IMR-90 (cell line): ENCODE data around the gene FANCD2. TPM values are rescaled to one million over a fixed set of nuclear protein-coding genes. Genes with fewer than 3 reads are reported as not detected.

Experiments used
- ATAC-seq: fragments of 200-7000 bp; cut with Tn5 transposase; 2 replicates; pipeline ENCODE4 v1.9.1; 2020; ENCODE audit warnings: low read depth, mild to moderate bottlenecking, moderate library complexity
- BruUV-seq: library from RNA; stranded (reverse); fragments of 400-500 nt; replicated peaks from 2 replicates; lab custom pipeline; 2021; lab: Mats Ljungman, UMichigan
- CTCF ChIA-PET: fragments of 300-600 bp; formaldehyde crosslinking; extraction: SDS; loops from one replicate; lab custom pipeline; 2021; ENCODE audit warnings: antibody characterized with exemption; lab: Yijun Ruan, JAX
- POLR2A ChIA-PET: fragments of 300-600 bp; sonication (Branson Sonifier 250); formaldehyde crosslinking; loops from one replicate; lab custom pipeline; 2022; ENCODE audit warnings: antibody characterized with exemption; ENCODE audit not compliant: unreplicated experiment; lab: Charles Lee
- DNase-seq: peaks from one replicate; pipeline ENCODE4 v3.0.0; 2013
- H2AFZ ChIP-seq: replicated peaks from 2 replicates; pipeline ENCODE3; 2013; ENCODE audit warnings: low read length, mild to moderate bottlenecking; ENCODE audit not compliant: poor library complexity
- H2AK5ac ChIP-seq: 2 replicates; pipeline ENCODE4 v1.6.1; 2013; ENCODE audit warnings: low read depth, low read length, inconsistent platforms
- H2AK9ac ChIP-seq: replicated peaks from 2 replicates; pipeline ENCODE3; 2013; ENCODE audit warnings: mild to moderate bottlenecking, low read depth, low read length, moderate library complexity; ENCODE audit not compliant: poor library complexity
- H2BK120ac ChIP-seq: 2 replicates; pipeline ENCODE4 v1.6.1; 2013; ENCODE audit warnings: low read depth, low read length, inconsistent platforms
- H2BK15ac ChIP-seq: 3 replicates; pipeline ENCODE4 v1.6.1; 2013; ENCODE audit warnings: low read depth, low read length, inconsistent platforms
- H2BK20ac ChIP-seq: 2 replicates; pipeline ENCODE4 v1.6.1; 2013; ENCODE audit warnings: low read depth, mild to moderate bottlenecking, inconsistent platforms, low read length, moderate library complexity
- H2BK5ac ChIP-seq: 2 replicates; pipeline ENCODE4 v1.6.1; 2013; ENCODE audit warnings: mild to moderate bottlenecking, low read depth, low read length, inconsistent platforms; ENCODE audit not compliant: poor library complexity, severe bottlenecking
- H3K14ac ChIP-seq: replicated peaks from 2 replicates; pipeline ENCODE4 v1.6.1; 2013; ENCODE audit warnings: low read depth, low read length, inconsistent platforms
- H3K18ac ChIP-seq: 2 replicates; pipeline ENCODE4 v1.6.1; 2013; ENCODE audit warnings: low read depth, low read length, control low read depth
- H3K23ac ChIP-seq: 2 replicates; pipeline ENCODE4 v1.6.1; 2013; ENCODE audit warnings: low read depth, low read length, inconsistent platforms
- H3K27ac ChIP-seq: 2 replicates; pipeline ENCODE4 v1.5.1; 2013; ENCODE audit warnings: mild to moderate bottlenecking, control low read depth, low read length; ENCODE audit not compliant: insufficient read depth
- H3K27me3 ChIP-seq: 2 replicates; pipeline ENCODE4 v1.6.1; 2013; ENCODE audit warnings: low read length; ENCODE audit not compliant: control insufficient read depth, insufficient read depth
- H3K36me3 ChIP-seq: 2 replicates; pipeline ENCODE4 v1.6.1; 2013; ENCODE audit warnings: low read length, mixed read lengths; ENCODE audit not compliant: control insufficient read depth, insufficient read depth
- H3K4ac ChIP-seq: 2 replicates; pipeline ENCODE4 v1.6.1; 2013; ENCODE audit warnings: low read depth, low read length, inconsistent platforms
- H3K4me1 ChIP-seq: 2 replicates; pipeline ENCODE4 v1.6.1; 2013; ENCODE audit warnings: low read length, mixed read lengths; ENCODE audit not compliant: control insufficient read depth, insufficient read depth
- H3K4me2 ChIP-seq: 2 replicates; pipeline ENCODE4 v1.6.1; 2013; ENCODE audit warnings: low read depth, mild to moderate bottlenecking, control low read depth, low read length, moderate library complexity
- H3K4me3 ChIP-seq: 2 replicates; pipeline ENCODE4 v1.5.1; 2013; ENCODE audit warnings: low read depth, mild to moderate bottlenecking, control low read depth, low read length, moderate library complexity; ENCODE audit not compliant: insufficient read depth
- H3K56ac ChIP-seq: 2 replicates; pipeline ENCODE4 v1.6.1; 2013; ENCODE audit warnings: low read length, inconsistent platforms; ENCODE audit not compliant: insufficient read depth; ENCODE audit errors: extremely low read depth
- H3K79me1 ChIP-seq, 2 experiments: 2 replicates each; pipeline ENCODE4 v1.6.1; 2013; ENCODE audit warnings: low read length in 2 of 2, inconsistent platforms in 1 of 2, low read depth in 1 of 2
- H3K9ac ChIP-seq: 2 replicates; pipeline ENCODE4 v1.6.1; 2013; ENCODE audit warnings: low read depth, low read length, control low read depth
- H3K9me1 ChIP-seq: 2 replicates; pipeline ENCODE4 v1.6.1; 2013; ENCODE audit warnings: low read length, inconsistent platforms; ENCODE audit not compliant: insufficient read depth
- H3K9me3 ChIP-seq: 2 replicates; pipeline ENCODE4 v1.6.1; 2013; ENCODE audit warnings: low read length; ENCODE audit not compliant: control insufficient read depth, insufficient read depth
- H4K20me1 ChIP-seq: 2 replicates; pipeline ENCODE4 v1.6.1; 2013; ENCODE audit warnings: low read length, inconsistent platforms; ENCODE audit not compliant: insufficient read depth
- H4K5ac ChIP-seq: 2 replicates; pipeline ENCODE4 v1.6.1; 2013; ENCODE audit warnings: mild to moderate bottlenecking, low read depth, low read length, control low read depth
- H4K8ac ChIP-seq, 2 experiments: 2 replicates each; pipeline ENCODE4 v1.6.1; 2013; ENCODE audit warnings: low read depth in 2 of 2, low read length in 2 of 2, control low read depth in 1 of 2, inconsistent platforms in 1 of 2
- H4K91ac ChIP-seq: 2 replicates; pipeline ENCODE4 v1.6.1; 2013; ENCODE audit warnings: low read depth, low read length, inconsistent platforms; ENCODE audit not compliant: insufficient read depth
- MAZ ChIP-seq: IDR thresholded peaks from 2 replicates; pipeline ENCODE4 v1.6.1; 2012; ENCODE audit warnings: low read depth, mild to moderate bottlenecking, low read length, improper control_type of control experiment, moderate library complexity, borderline replicate concordance
- POLR2A ChIP-seq: IDR thresholded peaks from 2 replicates; pipeline ENCODE4 v1.6.1; 2012; ENCODE audit warnings: mild to moderate bottlenecking, low read depth, low read length
- WGBS, 2 experiments: methylation state at CpG; one replicate each; pipeline versions ENCODE4 v1.1.5 to v1.1.7; 2013; ENCODE audit warnings: missing lambda C conversion rate in 2 of 2; ENCODE audit not compliant: insufficient read length in 1 of 2; ENCODE audit errors: extremely low coverage in 2 of 2; 5-methylcytosine and 5-hydroxymethylcytosine counted together
- dilution Hi-C: fragments of 300-500 bp; cut with HindIII; formaldehyde crosslinking; loops from one replicate; pipeline ENCODE4 v1.14.3; 2018; ENCODE audit warnings: low sequenced_read_pairs; ENCODE audit not compliant: unreplicated experiment
- in situ Hi-C: fragments of 300-500 bp; cut with MboI; formaldehyde crosslinking; loops from 3 replicates; pipeline ENCODE4 v1.14.3; 2019; ENCODE audit warnings: low sequenced_read_pairs, inconsistent platforms, mixed read lengths
- intact Hi-C: fragments of 100-400 bp; cut with micrococcal nuclease; formaldehyde crosslinking; loops from 2 replicates; pipeline ENCODE4 v1.10.0; 2022
- polyA plus RNA-seq, 3 experiments: library from polyadenylated mRNA; depleted of rRNA; stranded (reverse); fragments of >200 nt; gene quantifications; 2 replicates each; pipeline ENCODE4 v1.2.3, GENCODE V29; 2012; ENCODE audit warnings: low replicate concordance in 1 of 3
- total RNA-seq: library from RNA; depleted of rRNA; stranded (reverse); fragments of >200 nt; gene quantifications from 2 replicates; pipeline ENCODE4 v1.2.3, GENCODE V29; 2012

FANCD2 gene
- total and polyA plus RNA-seq, 2 of the 4 experiments (the other 2 are of a cell fraction), result 8.9 to 19.7 TPM

DNA sequence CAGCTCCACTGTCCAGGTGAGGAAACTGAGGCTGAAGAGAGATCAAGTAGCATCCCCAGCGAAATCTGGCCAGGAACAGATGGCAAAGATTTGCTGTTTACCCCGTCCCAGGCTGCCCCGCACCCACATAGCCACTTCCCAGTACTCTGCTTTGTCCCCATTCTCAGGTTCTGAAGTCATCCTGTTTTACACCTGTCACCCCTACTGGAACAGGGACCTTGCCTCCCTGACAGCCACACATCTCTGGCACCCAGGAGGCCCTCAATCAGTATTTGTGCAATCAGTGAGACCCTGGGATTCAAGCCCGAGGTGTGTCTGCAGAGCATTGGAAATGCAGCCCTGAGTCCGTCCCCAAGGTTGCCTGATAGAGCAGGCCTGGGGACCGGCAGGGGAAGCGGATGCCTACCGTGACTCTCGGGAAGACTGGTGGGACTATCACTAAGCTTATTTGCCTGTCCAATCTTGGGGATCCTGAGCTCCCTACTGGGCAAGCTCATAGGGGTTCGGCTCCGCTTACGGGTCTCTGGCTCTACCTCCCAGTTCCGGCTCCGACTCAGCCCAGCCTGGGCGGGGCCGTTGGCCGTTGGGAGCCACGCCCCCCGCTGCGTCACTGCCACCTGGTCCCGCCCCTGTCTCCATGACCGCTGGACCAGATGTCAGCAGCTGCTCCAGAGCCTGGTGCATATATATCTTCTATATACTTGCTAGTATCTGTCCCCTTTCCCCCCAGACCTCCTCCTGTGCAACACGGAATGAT, 17.5 kb upstream of the FANCD2 start:
- Histone ChIP-seq H3K9ac (peak overlapping the region; percentile 50), H3K27me3 (no peaks in the 10 kb centered on the region), H3K4me1 (peaks cover 9% of the 10 kb centered on the region), H3K4ac (peak overlapping the region; percentile 33), H3K27ac (peak overlapping the region; percentile 30), H2BK20ac (peak overlapping the region; percentile 42; the same call in 1 of the 2 replicates), H3K4me2 (peak overlapping the region; percentile 93), H4K91ac (0 out of 2 replicates have a peak overlapping the region, but pooled peaks have one; percentile 34), H4K5ac (no peak overlapping the region), H2AK9ac (no peak overlapping the region), H3K9me1 (peaks cover 7% of the 10 kb centered on the region; the same call in 1 of the 2 replicates), H3K4me3 (peak overlapping the region; percentile 59), H2AK5ac (peak overlapping the region; percentile 17; the same call in 1 of the 2 replicates), H3K23ac (0 out of 2 replicates have a peak overlapping the region, but pooled peaks have one; percentile 33), H2BK5ac (no peak overlapping the region), H4K8ac (peak overlapping the region in 1 of 2 experiments; percentile 78; a peak in 2 of 4 replicates), H4K20me1 (0 out of 2 replicates have a peak, but pooled peaks cover 7% of the 10 kb centered on the region), H3K56ac (no peak overlapping the region), H3K79me1 (peaks cover 0 to 16% of the 10 kb centered on the region in 2 experiments; a peak in 3 of 4 replicates), H3K14ac (no peak overlapping the region; the same call in 1 of the 2 replicates), H3K9me3 (no peaks in the 10 kb centered on the region), H3K18ac (no peak overlapping the region), H3K36me3 (no peaks in the 10 kb centered on the region; the same call in 1 of the 2 replicates), H2BK120ac (peak overlapping the region; percentile 34; the same call in 1 of the 2 replicates), H2AFZ (peak overlapping the region; percentile 58), H2BK15ac (no peak overlapping the region)
- DNase-seq (peak; percentile 68), ATAC-seq (peak; percentile 77)
- TF ChIP-seq MAZ, result 0 out of 2 replicates have a peak, but pooled peaks have one; percentile 27
- TF ChIP-seq POLR2A, result no peak
- no TSS peak for BruUV-seq
- intact Hi-C loops, result no loop called here
- in situ Hi-C loops, result no loop called here
- POLR2A ChIA-PET, result interaction anchor here (0.6 kb wide), 1 partner anchor 15 kb away, joined by 3 read pairs; no protein-coding TSS in a partner anchor
- WGBS, 2 experiments, result 23% methylated on average over 7 of the region's 23 CpGs; no CpG with 5 or more reads in 1 of the 2 experiments
- CTCF ChIA-PET, result no interaction called here
- dilution Hi-C loops, result no loop called here
